Kidney epithelial cell (primary cell): Measurements from ENCODE around the gene C1QL1. TPM values are rescaled to one million over a fixed set of nuclear protein-coding genes. Genes with fewer than 3 reads are reported as not detected.

ENCODE experiments used
- DNase-seq: peaks from one replicate; pipeline ENCODE4 v3.0.0-alpha.2; 2010; ENCODE audit warnings: low read depth
- H3K27me3 ChIP-seq: 2 replicates; pipeline ENCODE4 v1.6.0; 2011; ENCODE audit warnings: low read length; ENCODE audit not compliant: control insufficient read depth, insufficient read depth
- H3K36me3 ChIP-seq: 2 replicates; pipeline ENCODE4 v1.5.1; 2011; ENCODE audit warnings: low read length; ENCODE audit not compliant: control insufficient read depth, insufficient read depth
- H3K4me3 ChIP-seq: 2 replicates; pipeline ENCODE4 v1.5.1; 2011; ENCODE audit warnings: low read depth, mild to moderate bottlenecking, control low read depth, low read length
- total RNA-seq: library from RNA; depleted of rRNA; stranded (reverse); fragments of >200 nt; gene quantifications from 2 replicates; pipeline ENCODE4 v1.2.3, GENCODE V29; 2015
- TF ChIP-seq, protein P1 (sequence below): IDR thresholded peaks from 2 replicates; pipeline ENCODE4 v1.5.1; 2011; ENCODE audit warnings: mild to moderate bottlenecking, moderate library complexity, low read length, control low read depth, inconsistent platforms; ENCODE audit not compliant: insufficient read depth, poor library complexity, severe bottlenecking

C1QL1 gene
- total RNA-seq, 1 donor from 2014 or later, result 0.08 TPM

DNA sequence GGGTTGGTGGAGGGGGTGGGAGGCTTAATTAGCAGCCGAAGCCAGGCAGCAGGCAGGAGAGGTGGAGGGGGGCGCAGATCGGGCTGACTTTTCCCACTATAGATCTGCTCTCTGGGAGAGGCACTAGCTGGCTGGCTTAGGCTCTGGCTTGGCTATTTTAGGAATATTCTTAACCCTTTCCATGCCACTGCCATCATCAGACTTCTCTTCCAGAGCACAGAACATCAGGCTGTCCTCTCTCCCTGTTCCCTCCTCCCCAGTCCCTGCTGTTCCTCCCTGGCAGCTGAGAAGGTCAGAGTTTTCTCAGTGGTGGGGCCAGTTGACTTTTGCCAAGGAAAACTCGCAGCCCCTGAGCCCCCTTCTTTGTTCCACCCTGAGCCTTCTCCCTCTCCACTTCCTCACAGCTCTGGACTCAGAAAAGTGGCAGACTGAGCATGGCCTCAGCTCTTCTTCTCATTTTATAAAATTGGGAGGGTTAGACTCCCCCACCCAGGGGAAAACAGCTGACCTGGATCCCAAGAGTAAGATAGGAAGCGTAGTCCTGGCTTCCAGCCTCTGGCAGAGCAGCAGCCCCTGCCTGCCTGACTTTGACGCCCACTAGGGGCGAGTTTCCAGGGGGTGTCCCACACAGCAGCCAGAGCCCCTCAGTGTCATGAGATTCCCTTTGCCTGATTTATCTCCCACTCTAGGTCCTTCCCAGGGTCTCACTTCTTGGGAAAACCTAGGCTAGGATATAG is 9.9 kb upstream of the C1QL1 start:
- TF ChIP-seq, protein P1, sequence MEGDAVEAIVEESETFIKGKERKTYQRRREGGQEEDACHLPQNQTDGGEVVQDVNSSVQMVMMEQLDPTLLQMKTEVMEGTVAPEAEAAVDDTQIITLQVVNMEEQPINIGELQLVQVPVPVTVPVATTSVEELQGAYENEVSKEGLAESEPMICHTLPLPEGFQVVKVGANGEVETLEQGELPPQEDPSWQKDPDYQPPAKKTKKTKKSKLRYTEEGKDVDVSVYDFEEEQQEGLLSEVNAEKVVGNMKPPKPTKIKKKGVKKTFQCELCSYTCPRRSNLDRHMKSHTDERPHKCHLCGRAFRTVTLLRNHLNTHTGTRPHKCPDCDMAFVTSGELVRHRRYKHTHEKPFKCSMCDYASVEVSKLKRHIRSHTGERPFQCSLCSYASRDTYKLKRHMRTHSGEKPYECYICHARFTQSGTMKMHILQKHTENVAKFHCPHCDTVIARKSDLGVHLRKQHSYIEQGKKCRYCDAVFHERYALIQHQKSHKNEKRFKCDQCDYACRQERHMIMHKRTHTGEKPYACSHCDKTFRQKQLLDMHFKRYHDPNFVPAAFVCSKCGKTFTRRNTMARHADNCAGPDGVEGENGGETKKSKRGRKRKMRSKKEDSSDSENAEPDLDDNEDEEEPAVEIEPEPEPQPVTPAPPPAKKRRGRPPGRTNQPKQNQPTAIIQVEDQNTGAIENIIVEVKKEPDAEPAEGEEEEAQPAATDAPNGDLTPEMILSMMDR, result no peak
- H3K4me3 ChIP-seq, result no peak overlapping the region
- no peak for DNase-seq
- peaks cover 18% of the 10 kb centered on the region for H3K27me3 ChIP-seq
- no peaks in the 10 kb centered on the region for H3K36me3 ChIP-seq

DNA sequence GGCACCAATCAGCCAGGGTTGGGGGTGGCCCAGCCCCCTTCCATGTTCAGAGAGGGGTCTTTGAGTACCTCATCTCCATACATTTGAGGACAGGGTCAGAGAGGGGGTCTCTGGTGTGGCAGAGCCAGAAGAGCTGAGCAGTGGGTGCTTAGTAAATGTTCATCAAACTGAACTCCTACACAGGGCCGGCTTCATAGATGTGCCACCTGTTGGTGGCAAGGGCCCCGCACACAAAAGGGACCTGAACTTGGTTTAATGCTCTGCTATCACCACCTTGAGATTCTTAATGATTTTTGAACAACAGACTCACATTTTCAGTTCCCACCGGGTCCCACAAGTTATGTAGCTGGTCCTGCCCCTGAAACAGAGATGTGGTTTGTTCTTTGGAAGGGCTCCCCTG is 9.0 kb upstream of the C1QL1 start:
- peaks cover 18% of the 10 kb centered on the region for H3K27me3 ChIP-seq
- TF ChIP-seq, protein P1, result no peak

DNA sequence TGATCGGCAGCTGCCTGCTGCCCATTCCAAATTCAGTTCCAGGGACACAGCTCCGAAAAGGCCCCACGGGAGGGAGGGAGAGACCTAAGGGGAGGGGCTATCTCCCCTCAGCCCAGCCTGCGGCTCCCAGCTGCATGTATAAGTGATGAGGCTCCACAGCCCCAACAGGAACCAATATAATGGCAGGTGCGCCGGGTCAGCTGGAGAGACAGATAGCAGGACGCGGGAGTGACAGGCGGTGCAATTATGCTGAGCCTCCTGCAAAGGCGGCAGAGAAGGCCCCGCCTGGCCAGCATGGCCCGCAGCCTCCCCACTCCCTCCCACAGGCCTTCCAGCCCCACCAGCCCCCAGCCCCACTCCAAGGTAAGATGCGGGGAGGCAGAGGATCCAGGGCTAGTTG is 8.1 kb upstream of the C1QL1 start:
- Histone ChIP-seq H3K36me3 (no peaks in the 10 kb centered on the region), H3K4me3 (no peak overlapping the region), H3K27me3 (peaks cover 18% of the 10 kb centered on the region)
- TF ChIP-seq, protein P1, result no peak
- no peak for DNase-seq

More for the DNA sequence above, 9.0 kb upstream of the C1QL1 start:
- DNase-seq, result no peak
- Histone ChIP-seq H3K4me3 (no peak overlapping the region), H3K36me3 (no peaks in the 10 kb centered on the region)

DNA sequence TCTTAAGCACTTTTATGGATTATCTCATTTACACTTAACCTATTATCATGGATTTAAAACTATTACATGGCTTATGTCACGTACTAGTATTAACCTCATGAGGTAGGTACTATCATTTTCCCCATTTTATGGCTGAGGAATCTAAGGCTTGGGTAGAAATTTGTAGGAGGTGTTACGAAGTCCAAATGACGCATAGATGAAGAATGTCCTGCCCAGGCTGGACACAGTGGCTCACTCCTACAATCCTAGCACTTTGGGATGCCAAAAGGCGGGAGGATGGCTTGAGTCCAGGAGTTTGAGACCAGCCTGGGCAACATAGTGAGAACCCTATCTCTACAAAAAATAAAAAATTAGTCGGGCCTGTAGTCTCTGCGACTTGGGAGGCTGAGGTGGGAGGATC is 4.8 kb upstream of the C1QL1 start:
- TF ChIP-seq, protein P1, result no peak
- H3K4me3 ChIP-seq, result no peak overlapping the region
- no peak for DNase-seq
- peaks cover 32% of the 10 kb centered on the region for H3K27me3 ChIP-seq
- H3K36me3 ChIP-seq, result no peaks in the 10 kb centered on the region

DNA sequence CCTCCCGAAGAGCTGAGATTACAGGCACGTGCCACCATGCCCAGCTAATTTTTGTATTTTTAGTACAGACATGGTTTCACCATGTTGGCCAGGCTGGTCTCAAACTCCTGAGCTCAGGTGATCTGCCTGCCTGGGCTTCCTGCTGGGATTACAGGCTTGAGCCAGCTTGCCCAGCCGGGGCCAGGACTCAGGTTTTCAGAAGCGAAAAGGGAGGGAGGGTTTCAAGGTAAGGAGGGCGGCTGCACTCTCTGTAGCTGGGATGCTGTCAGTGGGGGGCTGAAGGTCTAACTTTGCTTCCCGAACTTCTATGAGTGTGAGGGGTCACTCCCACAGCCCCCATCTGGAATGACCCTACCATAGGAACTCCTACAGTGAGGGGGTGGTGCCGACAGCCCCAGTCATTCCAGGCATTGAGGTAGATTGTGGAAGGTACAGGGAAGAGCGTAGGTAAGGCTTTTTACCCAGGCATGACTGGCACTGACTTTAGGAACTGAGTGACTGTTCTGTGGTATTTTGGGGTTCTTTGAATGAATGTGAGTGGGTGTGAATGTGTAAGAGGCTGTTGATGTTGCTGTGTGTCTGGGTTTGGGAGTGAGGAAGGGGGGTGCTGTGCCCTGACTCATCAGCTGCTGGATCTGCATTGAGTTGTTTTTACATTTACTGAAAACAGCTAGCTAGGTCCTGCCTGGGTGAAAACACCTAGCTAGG is 3.8 kb upstream of the C1QL1 start:
- Histone ChIP-seq H3K27me3 (peaks cover 36% of the 10 kb centered on the region), H3K4me3 (no peak overlapping the region), H3K36me3 (no peaks in the 10 kb centered on the region)
- TF ChIP-seq, protein P1, result no peak
- no peak for DNase-seq
